Measurements from ENCODE around the gene RUSC1. TPM values are rescaled to one million over a fixed set of nuclear protein-coding genes. Genes with fewer than 3 reads are reported as not detected.
"Not testable (repeated sequence)": the region's sequence is repeated elsewhere in the genome, so short reads cannot be mapped to it uniquely, and the experiment has no call there.

The RUSC1 gene
- total RNA-seq: 7.2 and 9.3 TPM in 2 replicates

- peak; percentile 74 to 79 for DNase-seq (ENCODE audit: low read depth in 2 of 2)
Observed at GRCh38 chr1:155320661-155321617, at the start of gene RUSC1. Gene RUSC1, plus strand, starts transcription at chr1:155320894. Its CDS starts 880 bp downstream, at chr1:155321774.

- DNase-seq (ENCODE audit: low read depth in 2 of 2): peak in 1 of 2 donors; percentile 70
Observed at GRCh38 chr1:155272466-155273342, 48.0 kb upstream of the RUSC1 start.

GRCh38 chr1:155273343-155274245, 47.1 kb upstream of the RUSC1 start, which contains the start of gene CLK2:
Gene CLK2, minus strand, starts transcription at chr1:155273504. Its CDS starts 2,527 bp downstream, at chr1:155270977.
- peak; percentile 96 for DNase-seq (ENCODE audit: low read depth in 2 of 2)

GRCh38 chr1:155277070-155277901, 43.4 kb upstream of the RUSC1 start, which contains the start of gene HCN3:
Gene HCN3, plus strand, starts transcription at chr1:155277463. Its CDS starts 128 bp downstream, at chr1:155277591.
- peak; percentile 96 to 97 for DNase-seq (ENCODE audit: low read depth in 2 of 2)

GRCh38 chr1:155277902-155278688, 42.6 kb upstream of the RUSC1 start:
- DNase-seq (ENCODE audit: low read depth in 2 of 2): peak; percentile 21 to 42

- no peak for DNase-seq (ENCODE audit: low read depth in 2 of 2)
Observed at GRCh38 chr1:155278689-155279160, 42.0 kb upstream of the RUSC1 start.

GRCh38 chr1:155279268-155279667, 41.4 kb upstream of the RUSC1 start:
- DNase-seq (ENCODE audit: low read depth in 2 of 2): no peak

GRCh38 chr1:155282488-155283091, 38.1 kb upstream of the RUSC1 start:
- DNase-seq (ENCODE audit: low read depth in 2 of 2): no peak

- DNase-seq (ENCODE audit: low read depth in 2 of 2): no peak
Observed at GRCh38 chr1:155284476-155284875, 36.2 kb upstream of the RUSC1 start.

GRCh38 chr1:155285063-155285462, 35.6 kb upstream of the RUSC1 start:
- DNase-seq (ENCODE audit: low read depth in 2 of 2): no peak

GRCh38 chr1:155285631-155286044, 35.1 kb upstream of the RUSC1 start:
- DNase-seq (ENCODE audit: low read depth in 2 of 2): no peak

GRCh38 chr1:155286544-155286943, 34.1 kb upstream of the RUSC1 start:
- DNase-seq (ENCODE audit: low read depth in 2 of 2): no peak

- DNase-seq (ENCODE audit: low read depth in 2 of 2): no peak
Observed at GRCh38 chr1:155287987-155288543, 32.6 kb upstream of the RUSC1 start.

GRCh38 chr1:155291006-155291405, 29.7 kb upstream of the RUSC1 start:
- DNase-seq (ENCODE audit: low read depth in 2 of 2): not testable (repeated sequence)

GRCh38 chr1:155293086-155293749, 27.5 kb upstream of the RUSC1 start:
- no peak for DNase-seq (ENCODE audit: low read depth in 2 of 2)

GRCh38 chr1:155294520-155295182, 26.0 kb upstream of the RUSC1 start:
- DNase-seq (ENCODE audit: low read depth in 2 of 2): no peak

Measured in lung microvascular endothelial cell (primary cell).